GM12873 (cell line): ENCODE results near the gene SLC31A2.

Source experiments
- TF ChIP-seq, protein P1 (sequence below): IDR thresholded peaks from 2 replicates; pipeline ENCODE4 v1.5.1; 2012; ENCODE audit warnings: low read depth, mild to moderate bottlenecking, moderate library complexity, low read length, control low read depth; ENCODE audit not compliant: insufficient read depth; ENCODE audit errors: missing control alignments

The SLC31A2 gene

DNA sequence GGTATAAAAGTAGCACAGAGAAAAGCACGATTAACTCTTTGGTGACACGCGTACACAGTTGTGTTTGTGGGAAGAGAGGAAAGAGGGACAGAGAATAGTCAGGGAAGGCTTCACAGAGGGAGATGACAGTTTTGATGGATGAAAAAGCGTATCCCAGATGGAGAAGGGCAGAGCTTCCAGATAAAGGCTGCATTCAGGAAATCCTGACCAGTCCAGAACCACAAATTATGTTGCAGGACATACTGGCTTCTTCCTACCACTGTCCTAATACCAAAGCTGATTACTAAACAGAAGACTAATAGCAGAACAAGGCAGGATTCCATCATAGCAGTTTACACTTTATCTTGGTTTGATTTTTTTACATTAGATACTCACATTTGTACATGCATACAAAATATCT is 34.5 kb downstream of the SLC31A2 start:
- TF ChIP-seq, protein P1, sequence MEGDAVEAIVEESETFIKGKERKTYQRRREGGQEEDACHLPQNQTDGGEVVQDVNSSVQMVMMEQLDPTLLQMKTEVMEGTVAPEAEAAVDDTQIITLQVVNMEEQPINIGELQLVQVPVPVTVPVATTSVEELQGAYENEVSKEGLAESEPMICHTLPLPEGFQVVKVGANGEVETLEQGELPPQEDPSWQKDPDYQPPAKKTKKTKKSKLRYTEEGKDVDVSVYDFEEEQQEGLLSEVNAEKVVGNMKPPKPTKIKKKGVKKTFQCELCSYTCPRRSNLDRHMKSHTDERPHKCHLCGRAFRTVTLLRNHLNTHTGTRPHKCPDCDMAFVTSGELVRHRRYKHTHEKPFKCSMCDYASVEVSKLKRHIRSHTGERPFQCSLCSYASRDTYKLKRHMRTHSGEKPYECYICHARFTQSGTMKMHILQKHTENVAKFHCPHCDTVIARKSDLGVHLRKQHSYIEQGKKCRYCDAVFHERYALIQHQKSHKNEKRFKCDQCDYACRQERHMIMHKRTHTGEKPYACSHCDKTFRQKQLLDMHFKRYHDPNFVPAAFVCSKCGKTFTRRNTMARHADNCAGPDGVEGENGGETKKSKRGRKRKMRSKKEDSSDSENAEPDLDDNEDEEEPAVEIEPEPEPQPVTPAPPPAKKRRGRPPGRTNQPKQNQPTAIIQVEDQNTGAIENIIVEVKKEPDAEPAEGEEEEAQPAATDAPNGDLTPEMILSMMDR: no peak

DNA sequence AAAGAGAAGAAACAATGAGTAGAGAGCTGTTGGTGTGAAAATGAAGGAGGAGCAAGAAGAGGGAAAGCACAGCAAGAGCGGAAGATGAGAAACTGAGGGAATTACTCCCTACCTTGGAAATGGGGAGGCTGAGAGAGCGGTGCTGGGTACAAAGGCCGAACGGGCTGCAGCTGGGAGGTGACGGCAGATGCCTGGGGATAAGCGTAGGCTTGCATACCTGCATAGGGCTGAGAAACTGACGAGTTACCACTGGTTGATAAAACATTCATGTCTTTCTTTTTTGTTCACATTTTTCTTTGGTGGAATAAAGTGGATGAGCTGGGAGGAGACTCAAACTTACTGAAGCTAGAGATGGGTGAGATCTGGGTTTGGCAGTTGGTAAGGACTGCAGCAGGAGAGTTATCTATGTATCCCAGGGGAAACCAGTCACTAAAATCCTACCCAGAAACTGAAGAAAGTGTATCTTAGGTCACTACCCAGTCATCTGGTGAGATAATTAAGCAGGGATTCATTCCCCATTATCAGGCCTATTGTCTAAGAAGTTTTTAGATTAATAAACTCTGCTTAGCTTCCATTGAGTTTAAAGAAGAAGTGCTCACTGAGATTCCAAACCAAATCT is 35.4 kb downstream of the SLC31A2 start:
- TF ChIP-seq, protein P1: no peak

DNA sequence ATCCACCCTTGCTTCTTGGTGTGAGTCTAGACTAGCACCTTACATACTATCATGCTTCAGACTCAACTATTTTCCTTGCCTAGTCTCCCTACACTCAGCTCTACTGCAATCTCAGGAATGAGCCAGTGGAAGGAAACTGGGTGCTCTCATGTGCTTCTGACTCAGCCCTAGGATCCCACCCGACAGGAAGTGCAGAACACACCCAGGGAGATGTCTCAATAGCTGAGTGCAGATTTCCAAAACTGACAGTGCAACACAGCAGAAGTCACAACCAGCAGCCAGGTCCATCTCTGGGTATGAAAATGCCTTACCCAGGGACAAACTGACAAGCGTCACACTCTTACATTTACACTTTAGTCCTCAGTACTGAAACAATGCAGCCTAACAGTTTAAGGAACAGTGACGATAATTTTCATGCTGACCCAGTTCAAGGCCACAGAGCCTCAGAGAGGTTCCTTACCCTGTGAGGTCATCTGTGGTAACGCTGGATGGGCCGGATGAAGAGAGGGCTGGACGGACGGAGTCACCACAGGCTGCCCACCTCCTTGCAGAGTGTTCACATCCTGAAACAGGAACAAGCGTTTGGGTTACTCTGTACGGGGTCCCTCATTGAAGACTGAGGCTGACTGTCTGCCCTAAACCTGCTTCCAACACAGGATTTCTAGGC is 37.3 kb downstream of the SLC31A2 start:
- TF ChIP-seq, protein P1: no peak

DNA sequence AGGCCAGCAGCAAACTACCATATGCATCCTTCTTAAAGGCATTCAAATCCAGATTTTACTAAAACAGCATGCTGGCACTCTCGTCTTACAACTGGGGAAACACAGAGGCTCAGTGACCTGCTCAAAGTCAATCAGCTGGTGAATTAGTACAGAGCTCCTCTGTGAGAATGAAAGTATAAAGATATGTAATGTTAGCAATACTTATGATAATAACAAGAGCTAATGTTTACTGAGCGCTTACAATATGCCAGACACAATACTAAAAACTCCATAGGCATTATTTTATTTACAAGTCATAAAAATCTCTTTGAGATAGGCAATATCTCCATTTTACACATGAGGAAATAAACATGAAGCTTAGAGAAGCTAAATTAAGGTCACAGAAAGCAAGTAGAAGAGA is 41.6 kb downstream of the SLC31A2 start:
- TF ChIP-seq, protein P1: no peak

DNA sequence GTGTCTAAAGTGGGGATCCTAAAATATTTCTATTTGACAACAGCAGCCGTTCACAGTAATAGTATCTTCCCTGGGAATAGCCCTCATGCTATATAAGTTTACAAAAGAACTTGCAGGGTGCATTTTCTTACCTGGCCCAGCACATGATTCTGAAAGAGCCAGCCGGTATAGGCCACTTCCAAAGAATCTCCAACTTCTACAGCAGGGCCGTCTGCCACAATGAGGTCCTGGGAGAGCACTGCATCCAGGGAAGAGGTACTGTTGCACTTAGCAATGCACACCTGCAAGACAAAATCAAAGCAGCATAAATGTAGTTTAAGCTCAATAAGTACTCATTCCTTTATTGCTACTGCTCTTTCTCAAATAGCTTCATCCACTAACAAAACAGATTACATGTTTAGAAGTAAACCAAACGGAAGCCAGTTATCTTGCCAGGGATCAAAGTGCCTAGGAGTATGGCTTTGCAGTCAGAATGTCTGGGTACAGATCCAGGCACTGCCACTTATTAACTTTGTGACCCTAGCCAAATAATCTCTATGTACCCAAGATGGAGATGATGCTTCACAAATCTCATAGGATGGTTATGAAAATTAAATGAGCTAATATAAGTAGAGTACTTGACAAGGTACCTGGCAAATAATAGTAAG is 49.0 kb downstream of the SLC31A2 start:
- TF ChIP-seq, protein P1: no peak

DNA sequence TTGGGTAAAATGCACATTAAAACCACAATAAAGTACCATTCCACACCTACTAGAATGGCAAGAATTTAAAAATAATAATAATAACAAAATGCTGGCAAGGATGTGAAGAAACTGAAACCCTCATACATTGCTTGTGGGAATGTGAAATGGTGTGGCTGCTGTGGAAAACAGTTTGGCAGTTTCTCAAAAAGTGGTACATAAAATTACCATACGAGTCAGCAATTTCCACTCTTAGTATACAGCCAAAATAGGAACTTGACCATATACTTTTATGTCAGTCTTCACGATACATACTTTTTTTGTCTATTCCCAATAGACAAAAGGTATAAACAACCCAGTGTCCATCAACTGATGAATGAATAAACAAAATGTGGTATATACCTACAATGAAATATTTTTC is 54.6 kb downstream of the SLC31A2 start:
- TF ChIP-seq, protein P1: no peak

DNA sequence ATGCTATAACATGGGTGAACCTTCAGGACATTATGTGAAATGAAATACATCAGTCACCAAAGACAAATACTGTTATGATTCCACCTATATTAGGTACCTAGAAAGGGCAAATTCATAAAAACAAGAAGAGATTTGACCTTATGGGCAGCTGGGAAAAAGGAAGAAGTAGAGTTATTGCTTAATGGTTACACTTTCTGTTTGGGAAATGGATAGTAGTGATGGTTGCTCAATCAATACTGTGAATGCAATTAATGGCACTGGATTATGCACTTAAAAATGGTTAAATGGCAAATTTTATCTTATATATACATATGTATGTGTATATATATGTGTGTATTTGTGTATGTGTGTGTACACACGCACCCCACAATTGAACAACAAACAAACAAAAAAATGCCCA is 55.1 kb downstream of the SLC31A2 start:
- TF ChIP-seq, protein P1: no peak
